Upper lobe of left lung (tissue), 4 donors: ENCODE data around the gene SLC32A1.

Experiments used
- POLR2A ChIP-seq, 4 donors: fragments of 450-650 bp; IDR thresholded peaks; one replicate each; pipeline ENCODE4 v1.5.1; 2016 to 2017; ENCODE audit warnings: antibody characterized with exemption in 4 of 4, mild to moderate bottlenecking in 2 of 4
- TF ChIP-seq, protein P1 (sequence below), 6 experiments: fragments of 450-650 bp in 4 of 6; fragments of 200-600 bp in 2 of 6; sonication (generic) in 2 of 6; IDR thresholded peaks; one replicate each; pipeline ENCODE4 v1.5.1; 2016 to 2019; ENCODE audit warnings: antibody characterized with exemption in 6 of 6

GRCh38 chr20:38692436-38693411 is 31.6 kb upstream of the SLC32A1 start:
- no peak for TF ChIP-seq POLR2A (IDR thresholded peaks at IDR 0.05)
- TF ChIP-seq, protein P1, sequence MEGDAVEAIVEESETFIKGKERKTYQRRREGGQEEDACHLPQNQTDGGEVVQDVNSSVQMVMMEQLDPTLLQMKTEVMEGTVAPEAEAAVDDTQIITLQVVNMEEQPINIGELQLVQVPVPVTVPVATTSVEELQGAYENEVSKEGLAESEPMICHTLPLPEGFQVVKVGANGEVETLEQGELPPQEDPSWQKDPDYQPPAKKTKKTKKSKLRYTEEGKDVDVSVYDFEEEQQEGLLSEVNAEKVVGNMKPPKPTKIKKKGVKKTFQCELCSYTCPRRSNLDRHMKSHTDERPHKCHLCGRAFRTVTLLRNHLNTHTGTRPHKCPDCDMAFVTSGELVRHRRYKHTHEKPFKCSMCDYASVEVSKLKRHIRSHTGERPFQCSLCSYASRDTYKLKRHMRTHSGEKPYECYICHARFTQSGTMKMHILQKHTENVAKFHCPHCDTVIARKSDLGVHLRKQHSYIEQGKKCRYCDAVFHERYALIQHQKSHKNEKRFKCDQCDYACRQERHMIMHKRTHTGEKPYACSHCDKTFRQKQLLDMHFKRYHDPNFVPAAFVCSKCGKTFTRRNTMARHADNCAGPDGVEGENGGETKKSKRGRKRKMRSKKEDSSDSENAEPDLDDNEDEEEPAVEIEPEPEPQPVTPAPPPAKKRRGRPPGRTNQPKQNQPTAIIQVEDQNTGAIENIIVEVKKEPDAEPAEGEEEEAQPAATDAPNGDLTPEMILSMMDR (IDR thresholded peaks at IDR 0.05) = no peak
